Measurements from ENCODE around the gene CDH2.

DNA sequence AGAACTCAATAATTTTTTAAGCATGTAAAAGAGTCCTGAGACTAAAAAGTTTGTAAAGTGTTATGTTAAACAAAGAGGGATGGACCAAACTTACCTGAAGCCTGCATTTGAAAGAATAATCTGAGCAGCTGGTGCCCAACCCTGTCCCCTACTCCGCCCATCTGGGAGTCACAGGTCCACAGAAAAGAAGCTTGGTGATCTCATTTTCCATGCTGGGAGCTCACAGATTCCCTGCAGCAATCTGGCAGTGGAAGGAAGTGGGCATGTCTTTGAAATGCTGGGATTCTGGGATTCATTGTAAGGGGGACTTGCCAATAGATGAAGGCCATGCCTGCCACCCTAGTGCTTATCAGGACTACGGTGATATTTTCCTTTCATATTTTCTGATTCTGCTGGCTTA lies 17.9 kb downstream of the CDH2 start:
- TF ChIP-seq, protein P1, sequence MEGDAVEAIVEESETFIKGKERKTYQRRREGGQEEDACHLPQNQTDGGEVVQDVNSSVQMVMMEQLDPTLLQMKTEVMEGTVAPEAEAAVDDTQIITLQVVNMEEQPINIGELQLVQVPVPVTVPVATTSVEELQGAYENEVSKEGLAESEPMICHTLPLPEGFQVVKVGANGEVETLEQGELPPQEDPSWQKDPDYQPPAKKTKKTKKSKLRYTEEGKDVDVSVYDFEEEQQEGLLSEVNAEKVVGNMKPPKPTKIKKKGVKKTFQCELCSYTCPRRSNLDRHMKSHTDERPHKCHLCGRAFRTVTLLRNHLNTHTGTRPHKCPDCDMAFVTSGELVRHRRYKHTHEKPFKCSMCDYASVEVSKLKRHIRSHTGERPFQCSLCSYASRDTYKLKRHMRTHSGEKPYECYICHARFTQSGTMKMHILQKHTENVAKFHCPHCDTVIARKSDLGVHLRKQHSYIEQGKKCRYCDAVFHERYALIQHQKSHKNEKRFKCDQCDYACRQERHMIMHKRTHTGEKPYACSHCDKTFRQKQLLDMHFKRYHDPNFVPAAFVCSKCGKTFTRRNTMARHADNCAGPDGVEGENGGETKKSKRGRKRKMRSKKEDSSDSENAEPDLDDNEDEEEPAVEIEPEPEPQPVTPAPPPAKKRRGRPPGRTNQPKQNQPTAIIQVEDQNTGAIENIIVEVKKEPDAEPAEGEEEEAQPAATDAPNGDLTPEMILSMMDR (IDR thresholded peaks at IDR 0.05; ENCODE audit: low read depth, low read length): no peak
- TF ChIP-seq EZH2phosphoT487 (IDR thresholded peaks at IDR 0.05; ENCODE audit: low read depth): no peak
